HepG2 (cell line): ENCODE data around the gene ACTN4. TPM values are rescaled to one million over a fixed set of nuclear protein-coding genes. Genes with fewer than 3 reads are reported as not detected.

Source experiments
- CHCHD3 ChIP-seq: sonication (generic); formaldehyde crosslinking; IDR thresholded peaks from 2 replicates; pipeline ENCODE4 v1.8.0; 2022; ENCODE audit warnings: mild to moderate bottlenecking, missing genetic modification reagents, moderate library complexity
- CREB1 ChIP-seq, 2 experiments: fragments of 450-650 bp in 1 of 2; IDR thresholded peaks; 2 replicates each; pipeline ENCODE4 v1.6.1; 2016 to 2017; ENCODE audit warnings: control low read depth in 1 of 2, mild to moderate bottlenecking in 1 of 2, missing compliant biosample characterization in 1 of 2, missing genetic modification characterization in 1 of 2
- ESRRA ChIP-seq: sonication (generic); formaldehyde crosslinking; IDR thresholded peaks from 2 replicates; pipeline ENCODE4 v1.5.1; 2020; ENCODE audit warnings: mild to moderate bottlenecking, low read depth, missing genetic modification reagents
- GPBP1L1 ChIP-seq: sonication (generic); formaldehyde crosslinking; IDR thresholded peaks from 2 replicates; pipeline ENCODE4 v1.5.0; 2020; ENCODE audit warnings: mild to moderate bottlenecking, missing genetic modification reagents
- KDM4B ChIP-seq: sonication (generic); formaldehyde crosslinking; IDR thresholded peaks from 2 replicates; pipeline ENCODE4 v1.4.0; 2020; ENCODE audit warnings: missing genetic modification reagents
- MAFG ChIP-seq: sonication (generic); formaldehyde crosslinking; IDR thresholded peaks from 2 replicates; pipeline ENCODE4 v1.5.1; 2020; ENCODE audit warnings: mild to moderate bottlenecking, missing genetic modification reagents
- NCOA2 ChIP-seq: sonication (generic); formaldehyde crosslinking; IDR thresholded peaks from 2 replicates; pipeline ENCODE4 v1.8.0; 2022; ENCODE audit warnings: inconsistent platforms
- RARG ChIP-seq: sonication (generic); formaldehyde crosslinking; IDR thresholded peaks from 2 replicates; pipeline ENCODE4 v1.4.0; 2020; ENCODE audit warnings: low read depth, mild to moderate bottlenecking, missing genetic modification reagents
- RFX5 ChIP-seq: IDR thresholded peaks from 2 replicates; pipeline ENCODE4 v1.6.1; 2011; ENCODE audit warnings: low read depth, low read length, improper control_type of control experiment
- SNRNP70 ChIP-seq: fragments of 200-400 bp; formaldehyde crosslinking; IDR thresholded peaks from 2 replicates; pipeline ENCODE4 v1.6.1; 2017; ENCODE audit warnings: mild to moderate bottlenecking, low read depth, low read length, moderate library complexity
- TBX3 ChIP-seq: fragments of 450-650 bp; IDR thresholded peaks from 2 replicates; pipeline ENCODE4 v1.6.1; 2017; ENCODE audit warnings: antibody characterized with exemption, mild to moderate bottlenecking, inconsistent platforms, borderline replicate concordance
- TOE1 ChIP-seq: sonication (generic); formaldehyde crosslinking; IDR thresholded peaks from 2 replicates; pipeline ENCODE4 v1.4.0; 2020; ENCODE audit warnings: mild to moderate bottlenecking, missing genetic modification reagents
- ZBTB26 ChIP-seq: IDR thresholded peaks from 2 replicates; pipeline ENCODE4 v1.6.1; 2016; ENCODE audit warnings: missing compliant biosample characterization, missing genetic modification reagents, borderline replicate concordance
- ZNF20 ChIP-seq: sonication (generic); formaldehyde crosslinking; IDR thresholded peaks from 2 replicates; pipeline ENCODE4 v1.4.0; 2020; ENCODE audit warnings: mild to moderate bottlenecking, moderate library complexity, missing genetic modification reagents
- ZNF513 ChIP-seq: sonication (generic); formaldehyde crosslinking; conservative IDR thresholded peaks from 2 replicates; pipeline ENCODE4 v1.5.0; 2020; ENCODE audit warnings: missing genetic modification reagents
- ZSCAN20 ChIP-seq: sonication (generic); formaldehyde crosslinking; IDR thresholded peaks from 2 replicates; pipeline ENCODE4 v1.4.0; 2020; ENCODE audit warnings: missing genetic modification reagents, mild to moderate bottlenecking, borderline replicate concordance
- polyA plus RNA-seq, 8 experiments: library from polyadenylated mRNA; depleted of rRNA in 3 of 8; stranded (reverse) in 7 of 8; unstranded in 1 of 8; fragments of >200 nt; fragmentation: Illumina TruSeq in 4 of 8; extraction: Trizol in 4 of 8; gene quantifications; 2 replicates each; pipeline versions ENCODE4 v1.2.1 to v1.2.3, GENCODE V29; 2011 to 2016; ENCODE audit warnings: low read depth in 4 of 8, missing spikeins in 1 of 8, mixed read lengths in 1 of 8; ENCODE audit not compliant: insufficient read depth in 1 of 8
- total RNA-seq, 5 experiments: library from RNA; depleted of rRNA; stranded (reverse); fragments of >200 nt; fragmentation: Illumina TruSeq; extraction: Trizol; gene quantifications; 2 replicates each; pipeline ENCODE4 v1.2.3, GENCODE V29; 2016; ENCODE audit warnings: low read depth in 1 of 5
- TF ChIP-seq, protein P1 (sequence below): IDR thresholded peaks from 2 replicates; pipeline ENCODE4 v1.6.1; 2012; ENCODE audit warnings: low read depth, low read length, improper control_type of control experiment
- TF ChIP-seq, protein P2 (sequence below): sonication (generic); formaldehyde crosslinking; IDR thresholded peaks from 2 replicates; pipeline ENCODE4 v1.5.0; 2020; ENCODE audit warnings: mild to moderate bottlenecking, missing genetic modification reagents
- TF ChIP-seq, protein P3 (sequence below): sonication (generic); formaldehyde crosslinking; IDR thresholded peaks from 2 replicates; pipeline ENCODE4 v1.4.0; 2020; ENCODE audit warnings: missing genetic modification reagents

Gene ACTN4
- total and polyA plus RNA-seq, 2 of the 13 experiments (the other 11 are each of a cell fraction or from before 2014, with no cell fraction given), result 171 to 192 TPM

- TF ChIP-seq TOE1, result no peak
- TF ChIP-seq RFX5, result no peak
- TF ChIP-seq CHCHD3 (CRISPR knock-in tag), result no peak
- TF ChIP-seq CREB1 (IDR thresholded peaks at IDR 0.05), result no peak
- no peak for TF ChIP-seq CREB1 (CRISPR knock-in tag; IDR thresholded peaks at IDR 0.05)
- TF ChIP-seq MAFG (CRISPR knock-in tag), result no peak
- TF ChIP-seq NCOA2 (CRISPR knock-in tag), result no peak
- TF ChIP-seq ZNF513 (CRISPR knock-in tag), result no peak
- TF ChIP-seq, protein P1, sequence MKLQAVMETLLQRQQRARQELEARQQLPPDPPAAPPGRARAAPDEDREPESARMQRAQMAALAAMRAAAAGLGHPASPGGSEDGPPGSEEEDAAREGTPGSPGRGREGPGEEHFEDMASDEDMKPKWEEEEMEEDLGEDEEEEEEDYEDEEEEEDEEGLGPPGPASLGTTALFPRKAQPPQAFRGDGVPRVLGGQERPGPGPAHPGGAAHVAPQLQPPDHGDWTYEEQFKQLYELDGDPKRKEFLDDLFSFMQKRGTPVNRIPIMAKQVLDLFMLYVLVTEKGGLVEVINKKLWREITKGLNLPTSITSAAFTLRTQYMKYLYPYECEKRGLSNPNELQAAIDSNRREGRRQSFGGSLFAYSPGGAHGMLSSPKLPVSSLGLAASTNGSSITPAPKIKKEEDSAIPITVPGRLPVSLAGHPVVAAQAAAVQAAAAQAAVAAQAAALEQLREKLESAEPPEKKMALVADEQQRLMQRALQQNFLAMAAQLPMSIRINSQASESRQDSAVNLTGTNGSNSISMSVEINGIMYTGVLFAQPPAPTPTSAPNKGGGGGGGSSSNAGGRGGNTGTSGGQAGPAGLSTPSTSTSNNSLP, result no peak
- no peak for TF ChIP-seq ESRRA
- no peak for TF ChIP-seq KDM4B (CRISPR knock-in tag)
- TF ChIP-seq, protein P2, sequence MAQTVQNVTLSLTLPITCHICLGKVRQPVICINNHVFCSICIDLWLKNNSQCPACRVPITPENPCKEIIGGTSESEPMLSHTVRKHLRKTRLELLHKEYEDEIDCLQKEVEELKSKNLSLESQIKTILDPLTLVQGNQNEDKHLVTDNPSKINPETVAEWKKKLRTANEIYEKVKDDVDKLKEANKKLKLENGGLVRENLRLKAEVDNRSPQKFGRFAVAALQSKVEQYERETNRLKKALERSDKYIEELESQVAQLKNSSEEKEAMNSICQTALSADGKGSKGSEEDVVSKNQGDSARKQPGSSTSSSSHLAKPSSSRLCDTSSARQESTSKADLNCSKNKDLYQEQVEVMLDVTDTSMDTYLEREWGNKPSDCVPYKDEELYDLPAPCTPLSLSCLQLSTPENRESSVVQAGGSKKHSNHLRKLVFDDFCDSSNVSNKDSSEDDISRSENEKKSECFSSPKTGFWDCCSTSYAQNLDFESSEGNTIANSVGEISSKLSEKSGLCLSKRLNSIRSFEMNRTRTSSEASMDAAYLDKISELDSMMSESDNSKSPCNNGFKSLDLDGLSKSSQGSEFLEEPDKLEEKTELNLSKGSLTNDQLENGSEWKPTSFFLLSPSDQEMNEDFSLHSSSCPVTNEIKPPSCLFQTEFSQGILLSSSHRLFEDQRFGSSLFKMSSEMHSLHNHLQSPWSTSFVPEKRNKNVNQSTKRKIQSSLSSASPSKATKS (CRISPR knock-in tag), result no peak
- no peak for TF ChIP-seq TBX3
- TF ChIP-seq ZSCAN20, result no peak
- TF ChIP-seq SNRNP70, result no peak
- TF ChIP-seq, protein P3, sequence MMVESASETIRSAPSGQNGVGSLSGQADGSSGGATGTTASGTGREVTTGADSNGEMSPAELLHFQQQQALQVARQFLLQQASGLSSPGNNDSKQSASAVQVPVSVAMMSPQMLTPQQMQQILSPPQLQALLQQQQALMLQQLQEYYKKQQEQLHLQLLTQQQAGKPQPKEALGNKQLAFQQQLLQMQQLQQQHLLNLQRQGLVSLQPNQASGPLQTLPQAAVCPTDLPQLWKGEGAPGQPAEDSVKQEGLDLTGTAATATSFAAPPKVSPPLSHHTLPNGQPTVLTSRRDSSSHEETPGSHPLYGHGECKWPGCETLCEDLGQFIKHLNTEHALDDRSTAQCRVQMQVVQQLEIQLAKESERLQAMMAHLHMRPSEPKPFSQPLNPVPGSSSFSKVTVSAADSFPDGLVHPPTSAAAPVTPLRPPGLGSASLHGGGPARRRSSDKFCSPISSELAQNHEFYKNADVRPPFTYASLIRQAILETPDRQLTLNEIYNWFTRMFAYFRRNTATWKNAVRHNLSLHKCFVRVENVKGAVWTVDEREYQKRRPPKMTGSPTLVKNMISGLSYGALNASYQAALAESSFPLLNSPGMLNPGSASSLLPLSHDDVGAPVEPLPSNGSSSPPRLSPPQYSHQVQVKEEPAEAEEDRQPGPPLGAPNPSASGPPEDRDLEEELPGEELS (CRISPR knock-in tag), result peak; percentile 49; the same call in 1 of the 2 replicates
- no peak for TF ChIP-seq ZNF20 (CRISPR knock-in tag)
- no peak for TF ChIP-seq GPBP1L1 (CRISPR knock-in tag)
- no peak for TF ChIP-seq RARG (CRISPR knock-in tag)
- 0 out of 2 replicates have a peak, but pooled peaks have one; percentile 75 for TF ChIP-seq ZBTB26 (CRISPR knock-in tag)
Measured at GRCh38 chr19:38650172-38650775, 2.8 kb downstream of the ACTN4 start (continued).
